ENCODE data around the gene SMCO1. TPM values are rescaled to one million over a fixed set of nuclear protein-coding genes. Genes with fewer than 3 reads are reported as not detected.
A peak's percentile ranks its signal among the peaks of the same experiment; 100 is the strongest.

The SMCO1 gene, protein sequence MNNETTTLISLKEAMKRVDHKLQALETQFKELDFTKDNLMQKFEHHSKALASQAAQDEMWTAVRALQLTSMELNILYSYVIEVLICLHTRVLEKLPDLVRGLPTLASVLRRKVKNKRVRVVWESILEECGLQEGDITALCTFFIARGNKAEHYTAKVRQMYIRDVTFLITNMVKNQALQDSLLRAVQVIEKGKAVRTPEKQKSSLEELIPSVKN
- not detected in 2 replicates for total RNA-seq
- not detected in 2 replicates for polyA plus RNA-seq
- not detected in 2 replicates for polyA plus RNA-seq (2011; cell fraction: cytosol; rRNA removed)
- not detected in 2 replicates for polyA plus RNA-seq (2011; cell fraction: nucleus; rRNA removed)
- not detected in 2 replicates for polyA plus RNA-seq (2012)
- polyA minus RNA-seq: not detected in 2 replicates
- polyA minus RNA-seq (2011; cell fraction: cytosol; rRNA and poly(A)+ RNA removed): not detected
- polyA minus RNA-seq (2011; cell fraction: nucleus; rRNA and poly(A)+ RNA removed): not detected in 2 replicates
- not detected for Bru-seq, nascent RNA
- BruChase-seq, experiment 1, labeled RNA remaining after a 6-hour chase: percentile 13 among the genes with signal in this experiment
- percentile 6 among the genes with signal in this experiment for BruChase-seq, experiment 2, labeled RNA remaining after a 2-hour chase
- long read RNA-seq, partial matches to known transcripts: 0 of 1 reads
- long read RNA-seq, other reads (novel, unspliced or antisense): 1 of 1 reads

DNA sequence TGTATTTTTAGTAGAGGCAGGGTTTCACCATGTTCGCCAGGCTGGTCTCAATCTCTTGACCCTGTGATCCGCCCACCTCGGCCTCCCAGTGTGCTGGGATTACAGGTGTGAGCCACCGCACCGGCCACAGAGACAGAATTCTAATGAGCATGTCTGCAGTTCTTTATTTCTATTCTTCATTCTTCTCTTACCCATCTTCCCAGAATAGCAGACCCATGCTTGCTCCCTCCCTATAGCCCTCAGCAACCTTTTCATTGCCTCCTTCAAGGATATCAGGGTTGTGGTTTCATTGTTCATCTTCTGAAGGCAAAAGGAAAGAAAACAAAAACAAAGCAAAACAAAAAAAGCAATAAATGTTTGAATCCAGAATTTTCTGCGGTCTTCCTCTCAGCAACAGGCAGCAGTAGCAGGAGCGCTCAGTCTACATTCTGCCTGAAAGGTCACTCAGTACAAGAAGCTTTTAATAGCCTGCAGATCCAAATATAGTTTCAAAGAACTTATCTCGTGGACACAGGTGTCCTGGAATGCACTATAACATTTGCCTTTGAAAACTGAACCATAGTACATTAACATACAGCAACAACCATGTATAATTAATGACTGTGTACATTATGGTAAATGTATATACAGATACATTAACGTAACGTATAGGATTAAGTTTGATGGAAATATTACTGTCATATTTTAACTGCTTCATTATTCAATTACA, at the start of gene SMCO1:
SMCO1 (minus strand) TSS at position 434 of the 709 bp plus-strand sequence; CDS start at position 297, 137 bp downstream.
- Histone ChIP-seq H3K9me3 (replicated peaks; ENCODE audit: control insufficient read depth, insufficient read depth, low read length) (no peaks in the 10 kb centered on the region), H2AFZ (ENCODE audit: low read depth, low read length) (no peak within 1 kb of the TSS), H4K20me1 (replicated peaks; ENCODE audit: control insufficient read depth, extremely low read depth, insufficient read depth, low read length) (no peaks in the 10 kb centered on the region), H3K36me3 (ENCODE audit: control insufficient read depth in 2 of 2, extremely low read depth in 1 of 2, insufficient read depth in 2 of 2, low read length in 2 of 2) (no peaks in the 10 kb centered on the region), H3K9me1 (replicated peaks; ENCODE audit: control insufficient read depth, extremely low read depth, insufficient read depth, low read length) (no peaks in the 10 kb centered on the region), H3K4me1 (ENCODE audit: control insufficient read depth, extremely low read depth, insufficient read depth, low read length) (no peaks in the 10 kb centered on the region), H3K4me2 (ENCODE audit: insufficient read depth, low read length) (no peak within 1 kb of the TSS), H3K9ac (replicated peaks; ENCODE audit: extremely low read depth, insufficient read depth, low read length) (no peak within 1 kb of the TSS), H3K27ac (ENCODE audit: insufficient read depth, low read depth, low read length) (no peak within 1 kb of the TSS), H3K27me3 (ENCODE audit: control insufficient read depth in 2 of 2, insufficient read depth in 2 of 2, low read length in 2 of 2) (peaks cover 0 to 1% of the 10 kb centered on the region in 2 experiments), H3K4me3 (replicated peaks in 1 of 3; ENCODE audit: insufficient read depth in 1 of 3, low read depth in 1 of 3, low read length in 3 of 3) (no peak within 1 kb of the TSS), H3K79me2 (ENCODE audit: control insufficient read depth, insufficient read depth, low read length) (no peaks in the 10 kb centered on the region)
- ChIA-PET POLR2A (no interaction called here), CTCF (no interaction called here)
- no peak for TF ChIP-seq JUN (IDR thresholded peaks at IDR 0.05; ENCODE audit: borderline replicate concordance, insufficient read depth, insufficient read length, low read depth)
- no peak for TF ChIP-seq EZH2 (IDR thresholded peaks at IDR 0.05; ENCODE audit: borderline replicate concordance, low read depth, low read length, severe bottlenecking)
- no peak for TF ChIP-seq GATA2 (IDR thresholded peaks at IDR 0.05; ENCODE audit: insufficient read depth, insufficient read length, low read depth, low read length)
- no peak for TF ChIP-seq POLR2A (IDR thresholded peaks at IDR 0.05; ENCODE audit: low read depth, low read length)
- TF ChIP-seq, protein P1, sequence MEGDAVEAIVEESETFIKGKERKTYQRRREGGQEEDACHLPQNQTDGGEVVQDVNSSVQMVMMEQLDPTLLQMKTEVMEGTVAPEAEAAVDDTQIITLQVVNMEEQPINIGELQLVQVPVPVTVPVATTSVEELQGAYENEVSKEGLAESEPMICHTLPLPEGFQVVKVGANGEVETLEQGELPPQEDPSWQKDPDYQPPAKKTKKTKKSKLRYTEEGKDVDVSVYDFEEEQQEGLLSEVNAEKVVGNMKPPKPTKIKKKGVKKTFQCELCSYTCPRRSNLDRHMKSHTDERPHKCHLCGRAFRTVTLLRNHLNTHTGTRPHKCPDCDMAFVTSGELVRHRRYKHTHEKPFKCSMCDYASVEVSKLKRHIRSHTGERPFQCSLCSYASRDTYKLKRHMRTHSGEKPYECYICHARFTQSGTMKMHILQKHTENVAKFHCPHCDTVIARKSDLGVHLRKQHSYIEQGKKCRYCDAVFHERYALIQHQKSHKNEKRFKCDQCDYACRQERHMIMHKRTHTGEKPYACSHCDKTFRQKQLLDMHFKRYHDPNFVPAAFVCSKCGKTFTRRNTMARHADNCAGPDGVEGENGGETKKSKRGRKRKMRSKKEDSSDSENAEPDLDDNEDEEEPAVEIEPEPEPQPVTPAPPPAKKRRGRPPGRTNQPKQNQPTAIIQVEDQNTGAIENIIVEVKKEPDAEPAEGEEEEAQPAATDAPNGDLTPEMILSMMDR (IDR thresholded peaks at IDR 0.05; ENCODE audit: extremely low read depth in 1 of 2, insufficient read depth in 1 of 2, low read depth in 1 of 2, low read length in 2 of 2): no peak
- TF ChIP-seq, protein P2, sequence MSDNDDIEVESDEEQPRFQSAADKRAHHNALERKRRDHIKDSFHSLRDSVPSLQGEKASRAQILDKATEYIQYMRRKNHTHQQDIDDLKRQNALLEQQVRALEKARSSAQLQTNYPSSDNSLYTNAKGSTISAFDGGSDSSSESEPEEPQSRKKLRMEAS (IDR thresholded peaks at IDR 0.05; ENCODE audit: insufficient read depth, insufficient read length): no peak
- TF ChIP-seq POLR2AphosphoS5 (IDR thresholded peaks at IDR 0.05; ENCODE audit: insufficient read depth, low read depth, low read length): no peak
- dilution Hi-C loops (cut with MboI; ENCODE audit: extremely low pct_ligation_motif_present, low sequenced_read_pairs) (no loop called here), intact Hi-C loops (cut with micrococcal nuclease) (loop anchor here (5.0 kb wide), 1 partner anchor 318 kb away; no protein-coding TSS in a partner anchor)
- FAIRE-seq: no peak
- no peak for DNase-seq (ENCODE audit: low read depth, low spot score)
- BruUV-seq (replicated peaks): no TSS peak

Data from endothelial cell of umbilical vein (primary cell).